HepG2 (cell line): ENCODE results near the gene ANKRD11. TPM values are rescaled to one million over a fixed set of nuclear protein-coding genes. Genes with fewer than 3 reads are reported as not detected.

Experiments
- HOXA3 ChIP-seq: sonication (generic); formaldehyde crosslinking; IDR thresholded peaks from 2 replicates; pipeline ENCODE4 v1.5.0; 2020; ENCODE audit warnings: missing genetic modification reagents
- HOXA9 ChIP-seq: sonication (generic); formaldehyde crosslinking; IDR thresholded peaks from 2 replicates; pipeline ENCODE4 v1.8.1; 2022; ENCODE audit warnings: missing genetic modification reagents, mild to moderate bottlenecking, moderate library complexity, borderline replicate concordance
- MLLT10 ChIP-seq: sonication (generic); formaldehyde crosslinking; IDR thresholded peaks from 2 replicates; pipeline ENCODE4 v1.4.0; 2020; ENCODE audit warnings: missing genetic modification reagents
- NFAT5 ChIP-seq: sonication (generic); formaldehyde crosslinking; IDR thresholded peaks from 2 replicates; pipeline ENCODE4 v1.4.0; 2020; ENCODE audit warnings: missing genetic modification reagents
- ZBTB21 ChIP-seq: sonication (generic); formaldehyde crosslinking; IDR thresholded peaks from 2 replicates; pipeline ENCODE4 v1.4.0; 2020; ENCODE audit warnings: missing genetic modification reagents
- ZSCAN31 ChIP-seq: sonication (generic); formaldehyde crosslinking; IDR thresholded peaks from 2 replicates; pipeline ENCODE4 v1.5.0; 2020; ENCODE audit warnings: low read depth, mild to moderate bottlenecking, missing genetic modification reagents
- polyA plus RNA-seq, 8 experiments: library from polyadenylated mRNA; depleted of rRNA in 3 of 8; stranded (reverse) in 7 of 8; unstranded in 1 of 8; fragments of >200 nt; fragmentation: Illumina TruSeq in 4 of 8; extraction: Trizol in 4 of 8; gene quantifications; 2 replicates each; pipeline versions ENCODE4 v1.2.1 to v1.2.3, GENCODE V29; 2011 to 2016; ENCODE audit warnings: low read depth in 4 of 8, missing spikeins in 1 of 8, mixed read lengths in 1 of 8; ENCODE audit not compliant: insufficient read depth in 1 of 8
- total RNA-seq, 5 experiments: library from RNA; depleted of rRNA; stranded (reverse); fragments of >200 nt; fragmentation: Illumina TruSeq; extraction: Trizol; gene quantifications; 2 replicates each; pipeline ENCODE4 v1.2.3, GENCODE V29; 2016; ENCODE audit warnings: low read depth in 1 of 5
- TF ChIP-seq, protein P1 (sequence below): IDR thresholded peaks from 2 replicates; pipeline ENCODE4 v1.6.1; 2016; ENCODE audit warnings: low read depth
- TF ChIP-seq, protein P2 (sequence below): sonication (generic); formaldehyde crosslinking; IDR thresholded peaks from 2 replicates; pipeline ENCODE4 v1.4.0; 2020; ENCODE audit warnings: missing genetic modification reagents, borderline replicate concordance

ANKRD11 gene
- total and polyA plus RNA-seq, 2 of the 13 experiments (the other 11 are each of a cell fraction or from before 2014, with no cell fraction given): 21.4 to 38.4 TPM

DNA sequence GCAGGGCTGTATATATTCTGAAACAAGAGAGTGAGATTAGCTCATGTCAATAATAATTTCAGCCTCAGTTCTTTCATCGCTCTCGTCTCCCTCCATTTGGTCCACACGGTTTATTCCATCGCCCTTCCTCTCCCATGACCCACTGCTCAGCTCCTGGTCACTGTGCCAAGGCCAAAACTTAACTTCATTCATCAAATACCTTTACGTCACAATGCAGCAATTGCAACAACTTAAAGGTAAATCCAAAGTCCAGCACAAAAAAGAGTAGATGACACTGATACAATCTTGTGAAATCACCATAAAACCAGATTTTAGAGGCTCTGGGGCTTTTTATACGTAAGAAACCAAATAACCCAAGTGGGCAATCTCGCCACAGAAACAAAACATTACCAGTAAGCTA, 72.0 kb downstream of the ANKRD11 start (continued):
- TF ChIP-seq, protein P1, sequence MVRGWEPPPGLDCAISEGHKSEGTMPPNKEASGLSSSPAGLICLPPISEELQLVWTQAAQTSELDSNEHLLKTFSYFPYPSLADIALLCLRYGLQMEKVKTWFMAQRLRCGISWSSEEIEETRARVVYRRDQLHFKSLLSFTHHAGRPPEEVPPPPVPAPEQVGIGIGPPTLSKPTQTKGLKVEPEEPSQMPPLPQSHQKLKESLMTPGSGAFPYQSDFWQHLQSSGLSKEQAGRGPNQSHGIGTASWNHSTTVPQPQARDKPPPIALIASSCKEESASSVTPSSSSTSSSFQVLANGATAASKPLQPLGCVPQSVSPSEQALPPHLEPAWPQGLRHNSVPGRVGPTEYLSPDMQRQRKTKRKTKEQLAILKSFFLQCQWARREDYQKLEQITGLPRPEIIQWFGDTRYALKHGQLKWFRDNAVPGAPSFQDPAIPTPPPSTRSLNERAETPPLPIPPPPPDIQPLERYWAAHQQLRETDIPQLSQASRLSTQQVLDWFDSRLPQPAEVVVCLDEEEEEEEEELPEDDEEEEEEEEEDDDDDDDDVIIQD: no peak
- TF ChIP-seq, protein P2, sequence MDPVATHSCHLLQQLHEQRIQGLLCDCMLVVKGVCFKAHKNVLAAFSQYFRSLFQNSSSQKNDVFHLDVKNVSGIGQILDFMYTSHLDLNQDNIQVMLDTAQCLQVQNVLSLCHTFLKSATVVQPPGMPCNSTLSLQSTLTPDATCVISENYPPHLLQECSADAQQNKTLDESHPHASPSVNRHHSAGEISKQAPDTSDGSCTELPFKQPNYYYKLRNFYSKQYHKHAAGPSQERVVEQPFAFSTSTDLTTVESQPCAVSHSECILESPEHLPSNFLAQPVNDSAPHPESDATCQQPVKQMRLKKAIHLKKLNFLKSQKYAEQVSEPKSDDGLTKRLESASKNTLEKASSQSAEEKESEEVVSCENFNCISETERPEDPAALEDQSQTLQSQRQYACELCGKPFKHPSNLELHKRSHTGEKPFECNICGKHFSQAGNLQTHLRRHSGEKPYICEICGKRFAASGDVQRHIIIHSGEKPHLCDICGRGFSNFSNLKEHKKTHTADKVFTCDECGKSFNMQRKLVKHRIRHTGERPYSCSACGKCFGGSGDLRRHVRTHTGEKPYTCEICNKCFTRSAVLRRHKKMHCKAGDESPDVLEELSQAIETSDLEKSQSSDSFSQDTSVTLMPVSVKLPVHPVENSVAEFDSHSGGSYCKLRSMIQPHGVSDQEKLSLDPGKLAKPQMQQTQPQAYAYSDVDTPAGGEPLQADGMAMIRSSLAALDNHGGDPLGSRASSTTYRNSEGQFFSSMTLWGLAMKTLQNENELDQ (CRISPR knock-in tag): no peak
- no peak for TF ChIP-seq HOXA9 (CRISPR knock-in tag)
- TF ChIP-seq NFAT5 (CRISPR knock-in tag): no peak
- peak; percentile 94 for TF ChIP-seq ZBTB21 (CRISPR knock-in tag)
- no peak for TF ChIP-seq ZSCAN31 (CRISPR knock-in tag)
- TF ChIP-seq HOXA3: peak; percentile 73
- no peak for TF ChIP-seq MLLT10 (CRISPR knock-in tag)
